Thyroid gland (tissue), 4 donors: Measurements from ENCODE around the gene FBXO9. TPM values are rescaled to one million over a fixed set of nuclear protein-coding genes. Genes with fewer than 3 reads are reported as not detected.

ENCODE experiments used
- DNase-seq, 2 donors: peaks; one replicate each; pipeline ENCODE4 v3.0.0-alpha.2; 2019
- H3K27ac ChIP-seq, 3 donors: fragments of 200-600 bp; sonication (generic); 1 replicate in 2 of 3; 2 replicates in 1 of 3; pipeline ENCODE4 v1.5.1; 2016 to 2019; ENCODE audit warnings: mild to moderate bottlenecking in 1 of 3, moderate library complexity in 1 of 3
- H3K27me3 ChIP-seq: fragments of 200-600 bp; sonication (generic); one replicate; pipeline ENCODE4 v1.5.1; 2019
- H3K36me3 ChIP-seq, 2 donors: fragments of 200-600 bp; sonication (generic); one replicate each; pipeline ENCODE4 v1.5.1; 2016 to 2019
- H3K4me1 ChIP-seq, 2 donors: fragments of 200-600 bp; sonication (generic); one replicate each; pipeline ENCODE4 v1.5.1; 2017 to 2019
- H3K4me3 ChIP-seq, 3 donors: fragments of 200-600 bp; sonication (generic); replicated peaks in 1 of 3; 1 replicate in 2 of 3; 2 replicates in 1 of 3; pipeline ENCODE4 v1.5.1; 2016; ENCODE audit warnings: mild to moderate bottlenecking in 1 of 3
- H3K9me3 ChIP-seq: fragments of 200-600 bp; sonication (generic); one replicate; pipeline ENCODE4 v1.5.1; 2017
- POLR2A ChIP-seq, 2 donors: fragments of 450-650 bp; IDR thresholded peaks; one replicate each; pipeline ENCODE4 v1.6.1; 2017; ENCODE audit warnings: antibody characterized with exemption in 2 of 2, mild to moderate bottlenecking in 2 of 2, moderate library complexity in 1 of 2
- WGBS, 2 donors: methylation state at CpG; one replicate each; pipeline ENCODE4 v1.1.5; 2017; 5-methylcytosine and 5-hydroxymethylcytosine counted together
- intact Hi-C: fragments of 100-400 bp; cut with DNase I; formaldehyde crosslinking; loops from one replicate; pipeline ENCODE4 v1.15.1; 2023
- total RNA-seq, 4 donors: library from RNA; depleted of rRNA; stranded (reverse); fragments of >200 nt; gene quantifications; one replicate each; pipeline ENCODE4 v1.2.3, GENCODE V29; 2016
- TF ChIP-seq, protein P1 (sequence below), 6 experiments: fragments of 200-600 bp in 3 of 6; fragments of 450-650 bp in 3 of 6; sonication (generic) in 3 of 6; IDR thresholded peaks; one replicate each; pipeline ENCODE4 v1.5.1; 2016 to 2019; ENCODE audit warnings: antibody characterized with exemption in 6 of 6, mild to moderate bottlenecking in 2 of 6, inconsistent platforms in 1 of 6, moderate library complexity in 1 of 6

The FBXO9 gene
- total RNA-seq, 4 donors from 2014 or later, result 62.1 to 77.4 (median 76.4) TPM

DNA sequence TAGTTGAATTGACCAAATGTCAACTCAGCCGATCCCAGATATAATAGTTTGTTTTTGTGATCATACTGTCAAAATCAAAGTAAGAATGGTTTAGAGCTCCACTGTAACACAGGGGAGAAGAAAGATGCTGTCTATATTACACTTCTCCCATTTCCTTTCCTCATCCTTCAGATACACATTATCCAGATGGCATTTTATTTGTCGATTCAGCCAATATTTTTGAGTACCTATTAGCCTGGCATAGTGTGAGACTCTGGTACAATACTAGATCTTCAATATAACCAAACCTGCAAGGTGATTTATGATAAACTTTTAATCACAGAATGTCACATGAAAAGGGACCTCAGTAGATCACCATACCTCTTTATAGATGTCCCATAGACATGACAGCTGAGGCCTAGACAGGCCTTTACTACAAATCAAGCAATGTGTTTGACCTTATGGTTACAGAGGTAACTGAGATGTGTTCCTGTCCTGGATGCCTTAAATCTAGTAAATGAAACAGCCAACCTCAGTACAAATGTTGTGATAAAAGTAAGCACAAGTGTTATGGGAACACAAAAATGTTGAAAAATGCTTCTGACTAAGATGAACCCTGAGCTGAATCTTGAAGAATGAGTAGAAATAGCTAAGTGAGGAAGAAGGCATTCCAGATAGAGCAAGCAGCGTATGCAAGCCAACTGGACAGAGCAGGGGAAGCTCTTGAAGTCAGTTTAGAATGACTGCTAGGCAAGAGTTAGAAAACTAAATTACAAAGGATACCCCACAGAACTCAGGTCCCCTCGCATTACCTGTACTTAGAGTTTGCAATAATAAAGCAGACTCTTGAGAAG, 1.9 kb downstream of the FBXO9 start:
- Histone ChIP-seq H3K9me3 (no peaks in the 10 kb centered on the region), H3K4me3 (no peak overlapping the region), H3K27me3 (no peaks in the 10 kb centered on the region), H3K36me3 (no peaks in the 10 kb centered on the region), H3K4me1 (peaks cover 9 to 27% of the 10 kb centered on the region in 2 donors), H3K27ac (no peak overlapping the region)
- WGBS, 2 donors, result 83% methylated on average over 4 of the region's 4 CpGs
- TF ChIP-seq POLR2A (IDR thresholded peaks at IDR 0.05), result no peak
- TF ChIP-seq, protein P1, sequence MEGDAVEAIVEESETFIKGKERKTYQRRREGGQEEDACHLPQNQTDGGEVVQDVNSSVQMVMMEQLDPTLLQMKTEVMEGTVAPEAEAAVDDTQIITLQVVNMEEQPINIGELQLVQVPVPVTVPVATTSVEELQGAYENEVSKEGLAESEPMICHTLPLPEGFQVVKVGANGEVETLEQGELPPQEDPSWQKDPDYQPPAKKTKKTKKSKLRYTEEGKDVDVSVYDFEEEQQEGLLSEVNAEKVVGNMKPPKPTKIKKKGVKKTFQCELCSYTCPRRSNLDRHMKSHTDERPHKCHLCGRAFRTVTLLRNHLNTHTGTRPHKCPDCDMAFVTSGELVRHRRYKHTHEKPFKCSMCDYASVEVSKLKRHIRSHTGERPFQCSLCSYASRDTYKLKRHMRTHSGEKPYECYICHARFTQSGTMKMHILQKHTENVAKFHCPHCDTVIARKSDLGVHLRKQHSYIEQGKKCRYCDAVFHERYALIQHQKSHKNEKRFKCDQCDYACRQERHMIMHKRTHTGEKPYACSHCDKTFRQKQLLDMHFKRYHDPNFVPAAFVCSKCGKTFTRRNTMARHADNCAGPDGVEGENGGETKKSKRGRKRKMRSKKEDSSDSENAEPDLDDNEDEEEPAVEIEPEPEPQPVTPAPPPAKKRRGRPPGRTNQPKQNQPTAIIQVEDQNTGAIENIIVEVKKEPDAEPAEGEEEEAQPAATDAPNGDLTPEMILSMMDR (IDR thresholded peaks at IDR 0.05), result no peak
- intact Hi-C loops, result no loop called here
- DNase-seq, result no peak

DNA sequence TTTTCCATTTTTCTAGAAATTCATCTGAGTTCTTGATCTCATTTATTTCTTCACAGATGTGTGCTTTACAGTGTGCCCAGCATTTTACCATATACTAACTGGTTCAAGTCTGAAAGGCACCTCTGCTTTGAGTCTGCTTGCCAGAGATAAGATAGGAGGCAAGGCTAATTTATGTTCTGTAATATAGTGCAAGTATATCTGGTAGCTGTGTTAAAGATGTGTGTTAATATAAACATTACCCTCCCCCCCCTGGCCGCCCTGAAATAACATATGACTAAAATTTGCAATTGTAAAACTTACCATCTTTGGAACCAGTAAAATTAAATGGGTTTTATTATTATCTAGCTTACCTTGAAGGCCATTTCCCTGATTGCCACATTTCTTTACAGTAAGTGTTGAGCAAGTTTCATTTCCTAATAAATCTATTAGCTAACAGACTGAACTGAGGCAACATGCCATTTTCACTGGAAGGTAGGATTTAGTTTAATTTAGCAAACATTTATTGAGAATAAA, 2.7 kb downstream of the FBXO9 start:
- Histone ChIP-seq H3K9me3 (no peaks in the 10 kb centered on the region), H3K27me3 (no peaks in the 10 kb centered on the region), H3K4me3 (no peak overlapping the region), H3K4me1 (peaks cover 9 to 20% of the 10 kb centered on the region in 2 donors), H3K27ac (no peak overlapping the region), H3K36me3 (peaks cover 0 to 4% of the 10 kb centered on the region in 2 donors)
- TF ChIP-seq, protein P1 (IDR thresholded peaks at IDR 0.05), result no peak
- TF ChIP-seq POLR2A (IDR thresholded peaks at IDR 0.05), result no peak
- intact Hi-C loops, result no loop called here
- DNase-seq, result no peak
- 88 to 100% methylated on average over 1 of the region's 1 CpG for WGBS, 2 donors

DNA sequence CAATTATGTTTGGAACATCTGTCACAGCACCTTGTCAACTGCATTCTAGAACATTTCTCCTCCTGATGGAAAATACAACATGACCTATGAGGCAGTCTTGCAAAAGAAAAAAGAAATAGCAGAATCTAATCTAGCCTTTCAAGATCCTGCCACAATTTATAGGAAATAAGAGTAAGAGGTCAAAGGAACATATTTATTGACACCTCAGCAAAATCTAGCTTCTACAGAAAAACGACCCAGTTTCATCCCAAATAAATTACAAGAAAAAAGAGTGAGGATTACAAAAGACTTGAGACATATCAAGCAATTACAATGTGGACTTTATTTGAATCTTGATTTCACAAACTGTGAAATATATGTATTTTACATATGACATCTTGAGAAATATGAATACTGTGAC, 4.2 kb downstream of the FBXO9 start:
- WGBS, 2 donors, result 76 to 91% methylated on average over 1 of the region's 1 CpG
- intact Hi-C loops, result no loop called here

DNA sequence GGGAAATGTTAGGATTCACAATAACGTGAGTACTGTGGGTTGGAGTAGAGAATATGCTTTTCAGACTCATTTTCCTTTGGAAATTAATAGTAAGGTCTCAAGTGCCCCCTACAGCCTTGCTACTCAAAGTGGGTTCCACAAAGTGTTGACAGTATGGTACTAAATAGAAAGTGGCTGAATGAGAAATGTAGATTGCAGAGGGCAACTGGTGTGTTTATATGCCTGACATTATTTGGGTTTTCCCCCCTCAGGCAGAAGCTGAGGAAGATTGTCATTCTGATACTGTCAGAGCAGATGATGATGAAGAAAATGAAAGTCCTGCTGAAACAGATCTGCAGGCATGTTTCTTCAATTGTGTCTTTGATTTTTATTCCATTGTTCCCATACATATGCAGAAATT, 5.6 kb downstream of the FBXO9 start:
- Histone ChIP-seq H3K27ac (no peak overlapping the region), H3K4me3 (no peak overlapping the region), H3K4me1 (peaks cover 9 to 16% of the 10 kb centered on the region in 2 donors), H3K9me3 (no peaks in the 10 kb centered on the region), H3K36me3 (peaks cover 22 to 24% of the 10 kb centered on the region in 2 donors), H3K27me3 (no peaks in the 10 kb centered on the region)
- 67 to 74% methylated on average over 1 of the region's 1 CpG for WGBS, 2 donors
- TF ChIP-seq, protein P1 (IDR thresholded peaks at IDR 0.05), result no peak
- TF ChIP-seq POLR2A (IDR thresholded peaks at IDR 0.05), result no peak
- intact Hi-C loops, result no loop called here
- DNase-seq, result no peak

More for the DNA sequence above, 4.2 kb downstream of the FBXO9 start:
- Histone ChIP-seq H3K4me3 (no peak overlapping the region), H3K9me3 (no peaks in the 10 kb centered on the region), H3K27ac (no peak overlapping the region), H3K27me3 (no peaks in the 10 kb centered on the region), H3K4me1 (peaks cover 9 to 16% of the 10 kb centered on the region in 2 donors), H3K36me3 (peaks cover 12 to 18% of the 10 kb centered on the region in 2 donors)
- TF ChIP-seq POLR2A (IDR thresholded peaks at IDR 0.05), result no peak
- TF ChIP-seq, protein P1 (IDR thresholded peaks at IDR 0.05), result no peak
- DNase-seq, result no peak

DNA sequence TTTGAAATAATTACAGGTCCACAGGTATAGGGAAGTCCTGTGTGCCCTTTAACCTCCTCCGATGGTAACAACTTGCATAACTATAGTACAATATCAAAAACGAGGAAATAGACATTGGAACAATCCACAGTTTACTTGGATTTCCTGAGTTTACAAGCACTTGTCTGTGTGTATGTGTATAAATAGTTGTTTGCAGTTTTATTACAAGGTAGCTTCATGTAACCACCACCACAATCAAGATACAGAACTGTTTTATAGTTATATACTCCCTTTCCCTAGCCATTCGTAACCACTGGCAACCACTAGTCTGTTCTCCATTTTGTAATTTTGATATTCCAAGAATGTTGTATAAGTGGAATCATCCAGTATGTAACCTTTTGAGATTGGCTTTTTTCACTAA, 9.1 kb downstream of the FBXO9 start:
- H3K4me3 ChIP-seq, result no peak overlapping the region
- no peak for DNase-seq
- no peaks in the 10 kb centered on the region for H3K9me3 ChIP-seq
- peaks cover 28 to 43% of the 10 kb centered on the region in 2 donors for H3K36me3 ChIP-seq
- H3K27ac ChIP-seq, result no peak overlapping the region
- WGBS, 2 donors, result 92 to 94% methylated on average over 3 of the region's 3 CpGs
- no peak for TF ChIP-seq POLR2A (IDR thresholded peaks at IDR 0.05)
- TF ChIP-seq, protein P1 (IDR thresholded peaks at IDR 0.05), result no peak
- intact Hi-C loops, result no loop called here
- H3K4me1 ChIP-seq, result no peaks in the 10 kb centered on the region
- no peaks in the 10 kb centered on the region for H3K27me3 ChIP-seq
